GOT3 (cell line): Measurements from ENCODE around the gene SUN1.

Experiments used
- DNase-seq: peaks from one replicate; lab custom pipeline; 2025; ENCODE audit warnings: mixed read lengths; lab: John Stamatoyannopoulos, UW

SUN1 gene

GRCh38 chr7:892648-893593 is 60.6 kb downstream of the SUN1 start:
- no peak for DNase-seq

- no peak for DNase-seq
Observed at GRCh38 chr7:893686-894085, 61.4 kb downstream of the SUN1 start.

- DNase-seq = no peak
Observed at GRCh38 chr7:894164-894867, 62.0 kb downstream of the SUN1 start.

GRCh38 chr7:894927-895450 is 62.7 kb downstream of the SUN1 start:
- no peak for DNase-seq

- DNase-seq = no peak
Observed at GRCh38 chr7:895451-896052, 63.3 kb downstream of the SUN1 start.

GRCh38 chr7:896346-897075 is 64.2 kb downstream of the SUN1 start:
- no peak for DNase-seq

GRCh38 chr7:897086-897485 is 64.8 kb downstream of the SUN1 start:
- no peak for DNase-seq

- no peak for DNase-seq
Observed at GRCh38 chr7:897771-898376, 65.6 kb downstream of the SUN1 start.

- DNase-seq = no peak
Observed at GRCh38 chr7:898460-898854, 66.2 kb downstream of the SUN1 start.

- DNase-seq = no peak
Observed at GRCh38 chr7:898855-899681, 66.8 kb downstream of the SUN1 start.

GRCh38 chr7:899806-900205 is 67.5 kb downstream of the SUN1 start:
- no peak for DNase-seq

- no peak for DNase-seq
Observed at GRCh38 chr7:900331-901040, 68.2 kb downstream of the SUN1 start.

- DNase-seq = no peak
Observed at GRCh38 chr7:901041-901387, 68.7 kb downstream of the SUN1 start.

GRCh38 chr7:901388-902154 is 69.3 kb downstream of the SUN1 start:
- no peak for DNase-seq

- no peak for DNase-seq
Observed at GRCh38 chr7:902996-903395, 70.7 kb downstream of the SUN1 start.

GRCh38 chr7:903921-904755 is 71.9 kb downstream of the SUN1 start:
- no peak for DNase-seq

GRCh38 chr7:904847-905246 is 72.6 kb downstream of the SUN1 start:
- no peak for DNase-seq

GRCh38 chr7:906776-907157 is 74.5 kb downstream of the SUN1 start:
- DNase-seq = no peak
